SK-N-SH (cell line): ENCODE measurements around the gene LNPK. TPM values are rescaled to one million over a fixed set of nuclear protein-coding genes. Genes with fewer than 3 reads are reported as not detected.

Source experiments
- CTCF ChIA-PET: fragments of 300-600, 350-600 bp; formaldehyde crosslinking; extraction: SDS; loops from one replicate; lab custom pipeline; 2021; lab: Yijun Ruan, JAX
- POLR2A ChIA-PET: fragments of 350-600 bp; sonication (Branson Sonifier 250); formaldehyde crosslinking; extraction: SDS; loops from one replicate; lab custom pipeline; 2020; ENCODE audit warnings: antibody characterized with exemption, inconsistent platforms; lab: Yijun Ruan, JAX
- DNase-seq: peaks from one replicate; pipeline ENCODE4 v3.0.0; 2012
- H2AFZ ChIP-seq: fragments of 200-600 bp; sonication (generic); 2 replicates; pipeline ENCODE4 v1.8.1; 2016; ENCODE audit warnings: antibody characterized with exemption, mild to moderate bottlenecking, low read depth
- H3F3A ChIP-seq: fragments of 200-600 bp; sonication (generic); replicated peaks from 2 replicates; pipeline ENCODE3; 2016; ENCODE audit warnings: antibody characterized with exemption, mild to moderate bottlenecking; ENCODE audit not compliant: insufficient read depth
- H3K27ac ChIP-seq, 2 experiments: fragments of 200-500 bp in 1 of 2; fragments of 200-600 bp in 1 of 2; sonication (Bioruptor generic) in 1 of 2; sonication (generic), shearing (Covaris generic) in 1 of 2; 2 replicates each; pipeline versions ENCODE4 v1.5.1 to v1.6.1; 2014 to 2016; ENCODE audit warnings: low read depth in 2 of 2, inconsistent platforms in 1 of 2, low read length in 1 of 2, mild to moderate bottlenecking in 1 of 2, mixed read lengths in 1 of 2
- H3K27me3 ChIP-seq: fragments of 200-600 bp; sonication (generic), shearing (Covaris generic); 2 replicates; pipeline ENCODE4 v1.6.1; 2016; ENCODE audit warnings: mixed run types; ENCODE audit not compliant: insufficient read depth
- H3K36me3 ChIP-seq, 2 experiments: fragments of 200-500 bp in 1 of 2; fragments of 200-600 bp in 1 of 2; sonication (Bioruptor generic) in 1 of 2; sonication (generic) in 1 of 2; replicated peaks in 1 of 2; 2 replicates each; pipeline versions ENCODE3 to v1.5.1; 2014 to 2016; ENCODE audit warnings: low read length in 1 of 2, mild to moderate bottlenecking in 1 of 2; ENCODE audit not compliant: insufficient read depth in 2 of 2, control insufficient read depth in 1 of 2
- H3K4me1 ChIP-seq, 2 experiments: fragments of 200-500 bp in 1 of 2; fragments of 200-600 bp in 1 of 2; sonication (Bioruptor generic) in 1 of 2; sonication (generic), shearing (Covaris generic) in 1 of 2; 2 replicates each; pipeline versions ENCODE4 v1.5.1 to v1.6.1; 2014 to 2016; ENCODE audit warnings: low read depth in 1 of 2, low read length in 1 of 2, mixed run types in 1 of 2; ENCODE audit not compliant: insufficient read depth in 2 of 2, control insufficient read depth in 1 of 2
- H3K4me2 ChIP-seq: fragments of 200-600 bp; sonication (generic), shearing (Covaris generic); 2 replicates; pipeline ENCODE4 v1.6.1; 2017; ENCODE audit warnings: mixed run types
- H3K4me3 ChIP-seq, 2 experiments: fragments of 200-500 bp in 1 of 2; fragments of 200-600 bp in 1 of 2; sonication (Bioruptor generic) in 1 of 2; sonication (generic), shearing (Covaris generic) in 1 of 2; 2 replicates each; pipeline versions ENCODE4 v1.5.1 to v1.8.1; 2014 to 2016; ENCODE audit warnings: low read depth in 2 of 2, inconsistent platforms in 1 of 2, low read length in 1 of 2, mild to moderate bottlenecking in 1 of 2, mixed read lengths in 1 of 2, moderate library complexity in 1 of 2
- H3K79me2 ChIP-seq: fragments of 200-600 bp; sonication (generic); 2 replicates; pipeline ENCODE4 v1.8.1; 2017; ENCODE audit warnings: mild to moderate bottlenecking; ENCODE audit not compliant: insufficient read depth
- H3K9ac ChIP-seq: fragments of 200-600 bp; sonication (generic); 2 replicates; pipeline ENCODE4 v1.6.1; 2017; ENCODE audit warnings: mixed run types
- H3K9me2 ChIP-seq: fragments of 200-600 bp; sonication (generic); 2 replicates; pipeline ENCODE4 v1.6.1; 2017; ENCODE audit warnings: mixed run types
- H3K9me3 ChIP-seq: fragments of 200-600 bp; sonication (generic); 2 replicates; pipeline ENCODE4 v1.6.1; 2017; ENCODE audit warnings: mixed run types, mild to moderate bottlenecking, moderate library complexity
- H4K20me1 ChIP-seq: fragments of 200-600 bp; sonication (generic); 2 replicates; pipeline ENCODE4 v1.6.1; 2017; ENCODE audit warnings: mild to moderate bottlenecking, mixed run types; ENCODE audit not compliant: insufficient read depth
- EZH2phosphoT487 ChIP-seq: fragments of 200-600 bp; sonication (generic); IDR thresholded peaks from 2 replicates; pipeline ENCODE4 v1.6.1; 2017; ENCODE audit warnings: low read depth, mixed run types, mild to moderate bottlenecking, antibody characterized with exemption, moderate library complexity, borderline replicate concordance
- FOSL2 ChIP-seq: IDR thresholded peaks from 2 replicates; pipeline ENCODE4 v1.4.0; 2012; ENCODE audit warnings: low read depth, mild to moderate bottlenecking, moderate library complexity, borderline replicate concordance
- FOXJ3 ChIP-seq: sonication (generic); formaldehyde crosslinking; IDR thresholded peaks from 2 replicates; pipeline ENCODE4 v1.5.1; 2020; ENCODE audit warnings: mild to moderate bottlenecking, missing genetic modification reagents
- FOXM1 ChIP-seq: IDR thresholded peaks from 2 replicates; pipeline ENCODE4 v1.4.0; 2012; ENCODE audit warnings: low read depth, mild to moderate bottlenecking
- GABPA ChIP-seq: IDR thresholded peaks from 2 replicates; pipeline ENCODE4 v1.4.0; 2012; ENCODE audit warnings: low read depth, mild to moderate bottlenecking
- JUND ChIP-seq: IDR thresholded peaks from 2 replicates; pipeline ENCODE4 v1.4.0; 2012
- MEF2A ChIP-seq: IDR thresholded peaks from 2 replicates; pipeline ENCODE4 v1.4.0; 2012; ENCODE audit warnings: low read depth, borderline replicate concordance
- NFIC ChIP-seq: IDR thresholded peaks from 2 replicates; pipeline ENCODE4 v1.4.0; 2012; ENCODE audit warnings: borderline replicate concordance
- RAD21 ChIP-seq: IDR thresholded peaks from 2 replicates; pipeline ENCODE4 v1.6.1; 2012; ENCODE audit warnings: mild to moderate bottlenecking, low read length
- RCOR1 ChIP-seq: fragments of 150-350 bp; IDR thresholded peaks from 2 replicates; pipeline ENCODE4 v1.6.1; 2017; ENCODE audit warnings: antibody characterized with exemption, low read length
- RXRA ChIP-seq: IDR thresholded peaks from 2 replicates; pipeline ENCODE4 v1.4.0; 2012; ENCODE audit warnings: low read depth, mild to moderate bottlenecking, borderline replicate concordance
- SIN3A ChIP-seq: IDR thresholded peaks from 2 replicates; pipeline ENCODE4 v1.6.1; 2012; ENCODE audit warnings: low read depth, mild to moderate bottlenecking, low read length, moderate library complexity, borderline replicate concordance
- TCF12 ChIP-seq: IDR thresholded peaks from 2 replicates; pipeline ENCODE4 v1.4.0; 2012
- WGBS: methylation state at CpG from one replicate; pipeline ENCODE4 v1.1.6; 2017; ENCODE audit warnings: low lambda C conversion rate; 5-methylcytosine and 5-hydroxymethylcytosine counted together
- polyA plus RNA-seq, 3 experiments: library from polyadenylated mRNA; depleted of rRNA; stranded (reverse); fragments of >200 nt; gene quantifications; 2 replicates each; pipeline ENCODE4 v1.2.3, GENCODE V29; 2012
- TF ChIP-seq, protein P1 (sequence below): fragments of 150-350 bp; IDR thresholded peaks from 2 replicates; pipeline ENCODE4 v1.6.1; 2016; ENCODE audit warnings: mild to moderate bottlenecking, low read depth, low read length
- TF ChIP-seq, protein P2 (sequence below): IDR thresholded peaks from 2 replicates; pipeline ENCODE4; 2012
- TF ChIP-seq, protein P3 (sequence below): IDR thresholded peaks from 2 replicates; pipeline ENCODE4 v1.4.0; 2012; ENCODE audit warnings: low read depth

Gene LNPK
- polyA plus RNA-seq, 1 of the 3 experiments (the other 2 are of a cell fraction), result 5.0 TPM

DNA sequence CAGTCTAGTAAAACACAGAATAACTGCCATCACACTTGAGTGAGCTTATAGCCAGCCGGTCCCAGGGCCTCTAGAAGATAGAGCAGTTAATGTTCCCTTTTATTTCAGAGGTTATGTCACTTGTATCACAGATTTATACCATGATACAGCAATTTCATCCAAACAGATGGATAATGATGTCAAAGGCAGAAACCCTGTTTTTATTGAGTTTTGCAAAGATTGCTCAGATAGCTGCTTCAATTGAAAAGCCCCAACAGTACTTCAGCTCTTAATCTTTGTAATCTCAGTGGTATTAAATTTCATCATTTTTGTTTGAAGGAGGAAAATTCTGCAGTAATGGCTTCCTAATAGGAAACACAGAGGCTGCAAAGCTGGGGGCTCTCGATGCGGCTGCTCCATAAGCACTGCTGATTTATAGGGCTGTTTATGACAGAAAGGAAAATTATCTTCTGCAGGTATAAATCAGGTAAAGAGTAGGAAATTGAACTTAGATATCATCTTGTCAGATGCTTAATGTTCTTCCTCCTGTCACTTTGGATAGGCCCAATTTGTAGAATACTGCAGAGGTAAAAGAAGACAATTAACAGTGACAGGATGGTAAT, 112.3 kb downstream of the LNPK start (continued):
- TF ChIP-seq SIN3A (no peak), FOXJ3 (CRISPR knock-in tag) (no peak), NFIC (no peak), FOSL2 (no peak), GABPA (no peak), RAD21 (peak; percentile 46), FOXM1 (no peak), EZH2phosphoT487 (no peak), TCF12 (peak; percentile 25; the same call in 1 of the 2 replicates)

DNA sequence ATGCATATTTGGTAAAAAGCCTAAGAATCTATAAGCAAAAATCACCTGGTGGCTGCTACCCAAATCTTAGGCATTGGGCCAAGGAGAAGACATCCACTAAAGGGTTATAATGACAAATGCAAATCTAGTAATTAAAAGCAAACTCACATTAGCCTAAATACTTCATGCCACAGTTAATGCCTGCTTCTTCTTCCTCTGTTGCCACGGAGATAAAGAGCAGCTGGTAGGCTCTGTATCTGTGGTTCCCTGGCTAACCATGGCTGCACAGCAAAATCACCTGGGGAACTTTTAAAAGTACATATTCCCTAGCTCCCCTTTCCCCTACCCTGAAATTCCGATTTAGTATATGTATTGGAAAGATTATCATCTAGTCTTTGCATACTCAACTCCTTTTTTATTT, 114.3 kb downstream of the LNPK start:
- TF ChIP-seq NFIC (no peak), FOSL2 (no peak), FOXJ3 (CRISPR knock-in tag) (no peak), RXRA (no peak), RCOR1 (no peak), SIN3A (no peak), JUND (no peak), MEF2A (no peak)
- TF ChIP-seq, protein P1, sequence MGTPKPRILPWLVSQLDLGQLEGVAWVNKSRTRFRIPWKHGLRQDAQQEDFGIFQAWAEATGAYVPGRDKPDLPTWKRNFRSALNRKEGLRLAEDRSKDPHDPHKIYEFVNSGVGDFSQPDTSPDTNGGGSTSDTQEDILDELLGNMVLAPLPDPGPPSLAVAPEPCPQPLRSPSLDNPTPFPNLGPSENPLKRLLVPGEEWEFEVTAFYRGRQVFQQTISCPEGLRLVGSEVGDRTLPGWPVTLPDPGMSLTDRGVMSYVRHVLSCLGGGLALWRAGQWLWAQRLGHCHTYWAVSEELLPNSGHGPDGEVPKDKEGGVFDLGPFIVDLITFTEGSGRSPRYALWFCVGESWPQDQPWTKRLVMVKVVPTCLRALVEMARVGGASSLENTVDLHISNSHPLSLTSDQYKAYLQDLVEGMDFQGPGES, result no peak
- TF ChIP-seq, protein P2, sequence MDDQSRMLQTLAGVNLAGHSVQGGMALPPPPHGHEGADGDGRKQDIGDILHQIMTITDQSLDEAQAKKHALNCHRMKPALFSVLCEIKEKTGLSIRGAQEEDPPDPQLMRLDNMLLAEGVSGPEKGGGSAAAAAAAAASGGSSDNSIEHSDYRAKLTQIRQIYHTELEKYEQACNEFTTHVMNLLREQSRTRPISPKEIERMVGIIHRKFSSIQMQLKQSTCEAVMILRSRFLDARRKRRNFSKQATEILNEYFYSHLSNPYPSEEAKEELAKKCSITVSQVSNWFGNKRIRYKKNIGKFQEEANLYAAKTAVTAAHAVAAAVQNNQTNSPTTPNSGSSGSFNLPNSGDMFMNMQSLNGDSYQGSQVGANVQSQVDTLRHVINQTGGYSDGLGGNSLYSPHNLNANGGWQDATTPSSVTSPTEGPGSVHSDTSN, result no peak
- TF ChIP-seq, protein P3, sequence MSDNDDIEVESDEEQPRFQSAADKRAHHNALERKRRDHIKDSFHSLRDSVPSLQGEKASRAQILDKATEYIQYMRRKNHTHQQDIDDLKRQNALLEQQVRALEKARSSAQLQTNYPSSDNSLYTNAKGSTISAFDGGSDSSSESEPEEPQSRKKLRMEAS, result no peak
- no peak overlapping the region for H3K4me2 ChIP-seq
- no peaks in the 10 kb centered on the region for H3K27me3 ChIP-seq
- POLR2A ChIA-PET, result no interaction called here
- no peaks in the 10 kb centered on the region for H3F3A ChIP-seq
- no peak overlapping the region for H3K4me3 ChIP-seq
- H4K20me1 ChIP-seq, result no peaks in the 10 kb centered on the region
- H2AFZ ChIP-seq, result no peak overlapping the region
- H3K9me3 ChIP-seq, result no peaks in the 10 kb centered on the region
- 49% methylated on average over 2 of the region's 2 CpGs for WGBS
- H3K9me2 ChIP-seq, result no peaks in the 10 kb centered on the region
- peaks cover 0 to 19% of the 10 kb centered on the region in 2 experiments; a peak in 2 of 4 replicates for H3K4me1 ChIP-seq
- no peak for DNase-seq
- H3K36me3 ChIP-seq, result no peaks in the 10 kb centered on the region
- no peak overlapping the region for H3K27ac ChIP-seq
- no peak overlapping the region for H3K9ac ChIP-seq
- CTCF ChIA-PET, result interaction anchor here (1.3 kb wide), 1 partner anchor 33 kb away, joined by 3 read pairs; no protein-coding TSS in a partner anchor
- no peaks in the 10 kb centered on the region for H3K79me2 ChIP-seq
